ENCODE data around the gene RAB20.

DNA sequence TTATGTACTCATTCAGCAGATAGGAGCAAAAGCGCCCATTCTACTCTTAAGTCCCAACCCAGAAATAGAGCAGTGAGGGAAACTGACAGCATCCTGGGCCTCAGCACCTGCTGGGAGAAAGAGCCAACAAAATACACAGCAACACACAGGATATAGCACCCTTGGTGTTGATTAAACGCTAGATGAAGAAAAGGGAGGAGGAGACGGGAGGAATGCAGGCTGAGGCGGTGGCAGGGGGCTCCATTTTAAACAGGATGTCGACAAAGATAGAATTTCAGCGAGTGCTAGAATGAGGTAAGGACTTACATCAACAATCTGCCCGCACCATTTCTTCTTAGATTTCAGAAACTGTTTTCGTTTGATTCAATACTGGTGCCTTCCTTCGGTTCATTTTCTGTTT is 4.6 kb upstream of the RAB20 start:
- TF ChIP-seq, protein P1, sequence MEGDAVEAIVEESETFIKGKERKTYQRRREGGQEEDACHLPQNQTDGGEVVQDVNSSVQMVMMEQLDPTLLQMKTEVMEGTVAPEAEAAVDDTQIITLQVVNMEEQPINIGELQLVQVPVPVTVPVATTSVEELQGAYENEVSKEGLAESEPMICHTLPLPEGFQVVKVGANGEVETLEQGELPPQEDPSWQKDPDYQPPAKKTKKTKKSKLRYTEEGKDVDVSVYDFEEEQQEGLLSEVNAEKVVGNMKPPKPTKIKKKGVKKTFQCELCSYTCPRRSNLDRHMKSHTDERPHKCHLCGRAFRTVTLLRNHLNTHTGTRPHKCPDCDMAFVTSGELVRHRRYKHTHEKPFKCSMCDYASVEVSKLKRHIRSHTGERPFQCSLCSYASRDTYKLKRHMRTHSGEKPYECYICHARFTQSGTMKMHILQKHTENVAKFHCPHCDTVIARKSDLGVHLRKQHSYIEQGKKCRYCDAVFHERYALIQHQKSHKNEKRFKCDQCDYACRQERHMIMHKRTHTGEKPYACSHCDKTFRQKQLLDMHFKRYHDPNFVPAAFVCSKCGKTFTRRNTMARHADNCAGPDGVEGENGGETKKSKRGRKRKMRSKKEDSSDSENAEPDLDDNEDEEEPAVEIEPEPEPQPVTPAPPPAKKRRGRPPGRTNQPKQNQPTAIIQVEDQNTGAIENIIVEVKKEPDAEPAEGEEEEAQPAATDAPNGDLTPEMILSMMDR (conservative IDR thresholded peaks at IDR 0.05): no peak
- TF ChIP-seq ZFX (IDR thresholded peaks at IDR 0.05): no peak

All from C4-2B (cell line).